Measurements from ENCODE around the gene TTC7B.

Gene TTC7B

GRCh38 chr14:90512329-90512991, 303.8 kb downstream of the TTC7B start:
- no peak overlapping the region for H2BK120ac ChIP-seq (ENCODE audit: low read depth, low read length)
- peak overlapping the region; percentile 87 for H4K91ac ChIP-seq (ENCODE audit: low read depth, low read length, poor library complexity)
- H2AK5ac ChIP-seq (ENCODE audit: low read depth, low read length), result peak overlapping the region; percentile 83
- H4K8ac ChIP-seq (ENCODE audit: low read depth, low read length), result peak overlapping the region; percentile 95
- no peaks in the 10 kb centered on the region for H3K9me3 ChIP-seq (replicated peaks in 1 of 2; ENCODE audit: control insufficient read depth in 2 of 2, insufficient read depth in 1 of 2, low read depth in 1 of 2, low read length in 2 of 2)
- H2BK5ac ChIP-seq (ENCODE audit: low read length), result peak overlapping the region; percentile 6
- no peak overlapping the region for H3K4ac ChIP-seq (ENCODE audit: low read length)
- H2BK15ac ChIP-seq (ENCODE audit: low read length), result peak overlapping the region; percentile 98
- H3K27ac ChIP-seq (replicated peaks; ENCODE audit: low read length), result no peak overlapping the region
- DNase-seq (ENCODE audit: low spot score), result no peak
- peak overlapping the region; percentile 95 for H3K18ac ChIP-seq (ENCODE audit: low read length)
- H3K4me2 ChIP-seq (ENCODE audit: insufficient read depth, low read length, poor library complexity, severe bottlenecking), result no peak overlapping the region
- H3K23ac ChIP-seq (ENCODE audit: low read depth, low read length, poor library complexity), result peak overlapping the region; percentile 23
- H3K4me3 ChIP-seq (ENCODE audit: low read length in 2 of 2), result no peak overlapping the region
- H3K4me1 ChIP-seq (ENCODE audit: control insufficient read depth in 2 of 2, insufficient read depth in 1 of 2, low read depth in 1 of 2, low read length in 2 of 2), result peaks cover 26 to 30% of the 10 kb centered on the region in 2 donors
- peak overlapping the region; percentile 67 for H2AFZ ChIP-seq (ENCODE audit: low read length)
- H3K27me3 ChIP-seq (ENCODE audit: control insufficient read depth in 3 of 3, insufficient read depth in 3 of 3, low read depth in 1 of 3, low read length in 3 of 3), result no peaks in the 10 kb centered on the region
- peak overlapping the region; percentile 80 for H2BK12ac ChIP-seq (ENCODE audit: low read length)
- H3K9ac ChIP-seq (ENCODE audit: low read depth, low read length, poor library complexity), result no peak overlapping the region
- WGBS, 2 donors (ENCODE audit: extremely low coverage in 2 of 2, insufficient read length in 2 of 2, insufficient replicate concordance in 1 of 2), result no CpG with 5 or more reads among the region's 10 CpGs
- H3K36me3 ChIP-seq (replicated peaks in 1 of 2; ENCODE audit: control insufficient read depth in 2 of 2, insufficient read depth in 2 of 2, low read length in 2 of 2), result no peaks in the 10 kb centered on the region
- no peaks in the 10 kb centered on the region for H3K79me1 ChIP-seq (ENCODE audit: low read depth, low read length)
- peak overlapping the region; percentile 25 for H3K14ac ChIP-seq (ENCODE audit: low read length)

GRCh38 chr14:90511795-90512328, 304.4 kb downstream of the TTC7B start:
- H4K8ac ChIP-seq (ENCODE audit: low read depth, low read length), result peak overlapping the region; percentile 95
- WGBS, 2 donors (ENCODE audit: extremely low coverage in 2 of 2, insufficient read length in 2 of 2, insufficient replicate concordance in 1 of 2), result no CpG with 5 or more reads among the region's 9 CpGs

GRCh38 chr14:90511252-90511651, 305.0 kb downstream of the TTC7B start:
- H4K8ac ChIP-seq (ENCODE audit: low read depth, low read length), result no peak overlapping the region
- no peak overlapping the region for H2BK5ac ChIP-seq (ENCODE audit: low read length)
- H3K4me1 ChIP-seq (ENCODE audit: control insufficient read depth in 2 of 2, insufficient read depth in 1 of 2, low read depth in 1 of 2, low read length in 2 of 2), result peaks cover 23 to 26% of the 10 kb centered on the region in 2 donors
- H3K4me2 ChIP-seq (ENCODE audit: insufficient read depth, low read length, poor library complexity, severe bottlenecking), result no peak overlapping the region
- peak overlapping the region; percentile 93 for H4K91ac ChIP-seq (ENCODE audit: low read depth, low read length, poor library complexity)
- H2BK15ac ChIP-seq (ENCODE audit: low read length), result peak overlapping the region; percentile 98
- peak overlapping the region; percentile 76 for H2AK5ac ChIP-seq (ENCODE audit: low read depth, low read length)
- no peaks in the 10 kb centered on the region for H3K79me1 ChIP-seq (ENCODE audit: low read depth, low read length)
- no peak overlapping the region for H3K4me3 ChIP-seq (ENCODE audit: low read length in 2 of 2)
- H2BK120ac ChIP-seq (ENCODE audit: low read depth, low read length), result no peak overlapping the region
- H2BK12ac ChIP-seq (ENCODE audit: low read length), result peak overlapping the region; percentile 42
- H3K9ac ChIP-seq (ENCODE audit: low read depth, low read length, poor library complexity), result no peak overlapping the region
- H3K18ac ChIP-seq (ENCODE audit: low read length), result peak overlapping the region; percentile 81
- no peaks in the 10 kb centered on the region for H3K36me3 ChIP-seq (replicated peaks in 1 of 2; ENCODE audit: control insufficient read depth in 2 of 2, insufficient read depth in 2 of 2, low read length in 2 of 2)
- no peaks in the 10 kb centered on the region for H3K27me3 ChIP-seq (ENCODE audit: control insufficient read depth in 3 of 3, insufficient read depth in 3 of 3, low read depth in 1 of 3, low read length in 3 of 3)
- H3K14ac ChIP-seq (ENCODE audit: low read length), result no peak overlapping the region
- H3K27ac ChIP-seq (replicated peaks; ENCODE audit: low read length), result no peak overlapping the region
- no peaks in the 10 kb centered on the region for H3K9me3 ChIP-seq (replicated peaks in 1 of 2; ENCODE audit: control insufficient read depth in 2 of 2, insufficient read depth in 1 of 2, low read depth in 1 of 2, low read length in 2 of 2)
- WGBS, 2 donors (ENCODE audit: extremely low coverage in 2 of 2, insufficient read length in 2 of 2, insufficient replicate concordance in 1 of 2), result no CpG with 5 or more reads among the region's 4 CpGs
- no peak for DNase-seq (ENCODE audit: low spot score)
- no peak overlapping the region for H3K4ac ChIP-seq (ENCODE audit: low read length)
- no peak overlapping the region for H2AFZ ChIP-seq (ENCODE audit: low read length)
- no peak overlapping the region for H3K23ac ChIP-seq (ENCODE audit: low read depth, low read length, poor library complexity)

More at GRCh38 chr14:90511795-90512328, 304.4 kb downstream of the TTC7B start:
- H4K91ac ChIP-seq (ENCODE audit: low read depth, low read length, poor library complexity), result peak overlapping the region; percentile 87
- H3K18ac ChIP-seq (ENCODE audit: low read length), result peak overlapping the region; percentile 95
- no peaks in the 10 kb centered on the region for H3K27me3 ChIP-seq (ENCODE audit: control insufficient read depth in 3 of 3, insufficient read depth in 3 of 3, low read depth in 1 of 3, low read length in 3 of 3)
- H2AK5ac ChIP-seq (ENCODE audit: low read depth, low read length), result peak overlapping the region; percentile 83
- no peak overlapping the region for H3K27ac ChIP-seq (replicated peaks; ENCODE audit: low read length)
- peak overlapping the region; percentile 98 for H2BK15ac ChIP-seq (ENCODE audit: low read length)
- peaks cover 26% of the 10 kb centered on the region in 2 donors for H3K4me1 ChIP-seq (ENCODE audit: control insufficient read depth in 2 of 2, insufficient read depth in 1 of 2, low read depth in 1 of 2, low read length in 2 of 2)
- no peaks in the 10 kb centered on the region for H3K9me3 ChIP-seq (replicated peaks in 1 of 2; ENCODE audit: control insufficient read depth in 2 of 2, insufficient read depth in 1 of 2, low read depth in 1 of 2, low read length in 2 of 2)
- no peak overlapping the region for H2BK120ac ChIP-seq (ENCODE audit: low read depth, low read length)
- H3K79me1 ChIP-seq (ENCODE audit: low read depth, low read length), result no peaks in the 10 kb centered on the region
- DNase-seq (ENCODE audit: low spot score), result no peak
- H3K4ac ChIP-seq (ENCODE audit: low read length), result no peak overlapping the region
- H3K4me2 ChIP-seq (ENCODE audit: insufficient read depth, low read length, poor library complexity, severe bottlenecking), result no peak overlapping the region
- no peak overlapping the region for H3K4me3 ChIP-seq (ENCODE audit: low read length in 2 of 2)
- H2AFZ ChIP-seq (ENCODE audit: low read length), result peak overlapping the region; percentile 67
- peak overlapping the region; percentile 6 for H2BK5ac ChIP-seq (ENCODE audit: low read length)
- peak overlapping the region; percentile 25 for H3K14ac ChIP-seq (ENCODE audit: low read length)
- H3K23ac ChIP-seq (ENCODE audit: low read depth, low read length, poor library complexity), result peak overlapping the region; percentile 23
- H3K36me3 ChIP-seq (replicated peaks in 1 of 2; ENCODE audit: control insufficient read depth in 2 of 2, insufficient read depth in 2 of 2, low read length in 2 of 2), result no peaks in the 10 kb centered on the region
- H3K9ac ChIP-seq (ENCODE audit: low read depth, low read length, poor library complexity), result no peak overlapping the region
- H2BK12ac ChIP-seq (ENCODE audit: low read length), result peak overlapping the region; percentile 80

- no peaks in the 10 kb centered on the region for H3K79me1 ChIP-seq (ENCODE audit: low read depth, low read length)
- H3K36me3 ChIP-seq (replicated peaks in 1 of 2; ENCODE audit: control insufficient read depth in 2 of 2, insufficient read depth in 2 of 2, low read length in 2 of 2), result no peaks in the 10 kb centered on the region
- no CpG with 5 or more reads among the region's 9 CpGs for WGBS, 2 donors (ENCODE audit: extremely low coverage in 2 of 2, insufficient read length in 2 of 2, insufficient replicate concordance in 1 of 2)
- H3K23ac ChIP-seq (ENCODE audit: low read depth, low read length, poor library complexity), result peak overlapping the region; percentile 0
- H2BK12ac ChIP-seq (ENCODE audit: low read length), result peak overlapping the region; percentile 77
- DNase-seq (ENCODE audit: low spot score), result no peak
- no peaks in the 10 kb centered on the region for H3K9me3 ChIP-seq (replicated peaks in 1 of 2; ENCODE audit: control insufficient read depth in 2 of 2, insufficient read depth in 1 of 2, low read depth in 1 of 2, low read length in 2 of 2)
- peaks cover 23 to 26% of the 10 kb centered on the region in 2 donors for H3K4me1 ChIP-seq (ENCODE audit: control insufficient read depth in 2 of 2, insufficient read depth in 1 of 2, low read depth in 1 of 2, low read length in 2 of 2)
- H3K14ac ChIP-seq (ENCODE audit: low read length), result no peak overlapping the region
- H4K91ac ChIP-seq (ENCODE audit: low read depth, low read length, poor library complexity), result peak overlapping the region; percentile 50
- no peaks in the 10 kb centered on the region for H3K27me3 ChIP-seq (ENCODE audit: control insufficient read depth in 3 of 3, insufficient read depth in 3 of 3, low read depth in 1 of 3, low read length in 3 of 3)
- peak overlapping the region; percentile 4 for H2BK15ac ChIP-seq (ENCODE audit: low read length)
- H3K4ac ChIP-seq (ENCODE audit: low read length), result no peak overlapping the region
- peak overlapping the region; percentile 25 for H2AK5ac ChIP-seq (ENCODE audit: low read depth, low read length)
- no peak overlapping the region for H3K9ac ChIP-seq (ENCODE audit: low read depth, low read length, poor library complexity)
- no peak overlapping the region for H3K4me2 ChIP-seq (ENCODE audit: insufficient read depth, low read length, poor library complexity, severe bottlenecking)
- no peak overlapping the region for H2AFZ ChIP-seq (ENCODE audit: low read length)
- no peak overlapping the region for H4K8ac ChIP-seq (ENCODE audit: low read depth, low read length)
- H3K4me3 ChIP-seq (ENCODE audit: low read length in 2 of 2), result no peak overlapping the region
- peak overlapping the region; percentile 65 for H3K18ac ChIP-seq (ENCODE audit: low read length)
- H2BK120ac ChIP-seq (ENCODE audit: low read depth, low read length), result peak overlapping the region; percentile 10
- H3K27ac ChIP-seq (replicated peaks; ENCODE audit: low read length), result no peak overlapping the region
- H2BK5ac ChIP-seq (ENCODE audit: low read length), result no peak overlapping the region
Observed at GRCh38 chr14:90510159-90510558, 306.1 kb downstream of the TTC7B start.
